T47D (cell line): ENCODE data around the gene ITPR1.

ENCODE experiments used
- DNase-seq, 2 experiments: peaks; one replicate each; pipeline versions ENCODE4 v3.0.0 to v3.0.0-alpha.2; 2011 to 2012; ENCODE audit warnings: low read depth in 1 of 2, low spot score in 1 of 2
- JUND ChIP-seq: IDR thresholded peaks from 2 replicates; pipeline ENCODE4 v1.6.1; 2012; ENCODE audit warnings: low read depth
- in situ Hi-C: cut with HindIII; loops from 2 replicates; pipeline ENCODE4 v1.10.0; 2016; ENCODE audit warnings: low sequenced_read_pairs, low pct_unique_long_range_greater_than_20kb

The ITPR1 gene

DNA sequence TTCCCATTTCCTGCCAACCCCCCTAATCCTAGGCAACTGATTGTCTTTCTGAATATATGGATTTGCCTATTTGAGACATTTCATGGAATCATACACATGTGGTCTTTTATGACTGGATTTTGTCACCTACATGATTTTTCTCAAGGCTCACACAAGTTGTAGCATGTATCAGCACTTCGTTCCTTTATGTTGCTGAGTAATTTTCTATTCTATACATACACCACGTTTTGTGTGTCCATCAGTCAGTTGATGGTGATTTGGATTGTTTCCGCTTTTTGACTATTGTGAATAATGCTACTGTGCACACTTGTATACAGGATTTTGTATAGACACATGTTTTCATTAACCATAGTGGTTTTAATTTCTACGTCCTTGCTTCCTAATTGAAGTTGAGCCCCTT is 203.1 kb downstream of the ITPR1 start:
- no peak for DNase-seq
- TF ChIP-seq JUND = no peak
- in situ Hi-C loops = no loop called here

DNA sequence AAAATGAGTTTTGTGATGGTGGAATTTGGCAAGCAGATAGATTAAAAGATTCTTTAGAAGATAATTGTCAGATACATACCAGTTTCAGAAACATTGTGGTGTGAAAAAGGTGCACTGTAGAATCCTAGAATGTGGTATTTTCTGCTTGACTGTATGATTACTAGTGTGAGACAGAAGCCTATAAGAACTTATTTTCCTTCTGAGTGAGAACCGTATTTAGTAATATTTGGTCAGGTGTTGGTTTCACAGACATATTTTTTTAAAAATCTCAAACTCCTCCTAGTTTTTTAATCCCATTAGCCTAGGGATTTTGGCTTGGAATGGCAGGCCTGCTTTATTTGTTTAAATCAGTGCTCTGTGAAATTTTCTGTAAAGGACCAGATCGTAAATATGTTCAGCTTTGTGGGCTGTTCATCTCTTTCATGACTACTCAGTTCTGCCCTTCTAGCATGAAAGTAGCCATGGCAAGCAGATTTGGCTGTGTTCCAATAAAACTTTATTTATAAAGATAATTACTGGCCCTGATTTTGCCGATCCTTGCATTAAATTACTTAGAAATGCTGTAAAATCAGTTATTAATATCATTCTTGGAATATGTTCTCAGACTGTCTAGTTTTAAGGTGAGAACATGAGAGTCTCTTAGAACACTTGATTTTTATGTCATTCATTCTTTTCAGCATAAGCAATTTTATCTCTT is 205.1 kb downstream of the ITPR1 start:
- TF ChIP-seq JUND = no peak
- no peak for DNase-seq
- in situ Hi-C loops = no loop called here

DNA sequence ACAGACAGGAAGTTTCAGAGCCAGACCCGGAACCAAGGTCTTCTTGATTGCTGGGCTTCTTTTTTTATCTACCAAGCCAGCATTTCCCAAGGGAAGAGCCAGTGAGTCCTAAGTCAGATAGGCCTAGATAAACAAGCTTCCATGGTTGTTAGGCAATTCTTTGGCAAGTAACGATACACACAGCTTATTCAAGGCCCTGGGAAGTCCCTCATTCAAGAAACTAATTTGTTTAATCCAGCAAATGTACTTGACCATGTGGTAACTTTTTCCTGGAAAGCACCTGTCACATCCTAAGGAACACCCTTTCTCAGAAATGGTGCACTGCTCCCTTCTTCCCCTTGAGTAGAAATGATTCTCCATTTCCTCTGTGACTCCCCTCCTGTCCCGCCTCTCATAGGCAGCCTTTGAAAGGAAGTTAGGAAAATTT is 209.9 kb downstream of the ITPR1 start:
- no peak for TF ChIP-seq JUND
- in situ Hi-C loops = no loop called here
- no peak for DNase-seq

DNA sequence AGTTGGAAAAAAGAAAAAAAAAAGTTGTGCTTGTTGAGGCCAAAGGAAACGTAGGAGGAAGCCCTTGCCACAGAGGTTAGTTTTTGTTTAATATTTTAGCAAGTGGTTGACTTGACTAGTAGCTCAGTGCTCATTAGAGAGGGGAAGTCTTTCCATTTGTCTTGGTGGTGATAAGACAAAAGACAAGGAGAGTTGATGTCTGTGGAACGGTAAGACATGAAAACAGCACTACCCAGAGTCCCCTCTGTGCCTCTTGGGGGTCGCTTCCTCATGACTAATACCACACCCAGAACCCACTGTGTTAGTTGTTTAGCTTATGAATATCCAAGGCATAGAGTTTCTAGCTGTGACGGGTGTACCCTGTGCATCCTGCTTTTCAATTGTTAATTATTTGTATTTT is 211.4 kb downstream of the ITPR1 start:
- no peak for DNase-seq

GRCh38 chr3:4707324-4707723 is 214.2 kb downstream of the ITPR1 start:
- in situ Hi-C loops = no loop called here
- no peak for DNase-seq
- no peak for TF ChIP-seq JUND

More for the DNA sequence above, 211.4 kb downstream of the ITPR1 start:
- no peak for TF ChIP-seq JUND
- in situ Hi-C loops = no loop called here

DNA sequence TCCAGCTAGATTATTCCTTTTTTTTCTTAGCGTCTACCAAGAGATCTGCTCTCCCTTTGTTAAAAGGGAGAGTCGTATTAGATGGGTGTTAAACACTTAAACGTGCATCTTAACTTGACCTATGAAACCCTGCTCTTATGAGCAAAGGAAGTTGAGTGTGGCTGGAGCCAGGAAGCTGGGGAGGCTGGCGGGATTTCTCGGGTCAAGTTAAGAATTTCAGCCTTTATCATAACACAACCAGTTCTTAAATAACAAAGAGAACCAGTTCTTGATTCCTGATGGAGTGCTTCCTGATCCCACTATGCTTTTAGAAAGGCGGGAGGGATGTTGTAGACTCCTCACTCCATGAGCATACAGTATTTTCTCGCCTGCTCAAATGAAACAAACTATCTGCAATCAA is 215.1 kb downstream of the ITPR1 start:
- no peak for TF ChIP-seq JUND
- in situ Hi-C loops = no loop called here
- DNase-seq = no peak

DNA sequence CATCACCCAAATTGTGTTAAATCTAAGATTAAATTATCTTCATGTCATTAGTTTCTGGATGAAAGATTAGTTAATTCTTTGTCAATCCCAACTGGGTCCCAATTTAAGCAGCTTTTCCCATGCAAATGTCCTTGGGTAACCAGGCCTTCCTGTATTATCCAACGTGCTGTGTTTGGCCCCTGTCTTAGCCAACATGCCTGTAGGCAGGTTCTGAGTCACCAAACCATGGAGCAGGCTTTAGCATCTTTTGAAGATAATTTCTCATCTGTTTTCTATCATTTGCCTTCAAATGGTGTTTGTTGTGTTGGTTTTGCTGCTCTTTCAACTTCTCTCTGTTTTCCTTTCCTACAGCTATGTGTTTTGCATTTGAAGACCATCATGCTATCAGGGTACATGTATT is 216.2 kb downstream of the ITPR1 start:
- TF ChIP-seq JUND = no peak
- in situ Hi-C loops = no loop called here
- DNase-seq = peak in 1 of 2 experiments; percentile 45

DNA sequence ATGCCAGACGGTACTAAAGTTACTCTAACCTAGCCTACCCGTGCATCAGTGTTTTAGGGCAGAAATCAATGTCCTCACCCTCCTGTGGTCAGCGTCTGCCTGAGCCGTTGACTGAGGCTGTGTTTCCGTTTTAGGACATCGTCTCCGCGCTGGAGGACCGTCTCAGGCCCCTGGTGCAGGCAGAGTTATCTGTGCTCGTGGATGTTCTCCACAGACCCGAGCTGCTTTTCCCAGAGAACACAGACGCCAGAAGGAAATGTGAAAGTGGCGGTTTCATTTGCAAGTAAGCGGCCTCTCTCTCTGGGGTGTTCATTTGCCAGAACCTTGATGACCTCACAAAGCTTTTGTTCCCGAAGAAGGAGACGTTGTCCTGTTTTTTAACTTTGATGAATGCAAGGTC is 217.0 kb downstream of the ITPR1 start:
- no peak for TF ChIP-seq JUND
- no peak for DNase-seq
- in situ Hi-C loops = no loop called here

GRCh38 chr3:4711680-4711992 is 218.5 kb downstream of the ITPR1 start:
- DNase-seq = no peak
- in situ Hi-C loops = no loop called here
- TF ChIP-seq JUND = no peak

GRCh38 chr3:4712109-4712508 is 219.0 kb downstream of the ITPR1 start:
- no peak; the same call in 1 of the 2 replicates for TF ChIP-seq JUND
- in situ Hi-C loops = no loop called here
- peak in 1 of 2 experiments; percentile 97 for DNase-seq

DNA sequence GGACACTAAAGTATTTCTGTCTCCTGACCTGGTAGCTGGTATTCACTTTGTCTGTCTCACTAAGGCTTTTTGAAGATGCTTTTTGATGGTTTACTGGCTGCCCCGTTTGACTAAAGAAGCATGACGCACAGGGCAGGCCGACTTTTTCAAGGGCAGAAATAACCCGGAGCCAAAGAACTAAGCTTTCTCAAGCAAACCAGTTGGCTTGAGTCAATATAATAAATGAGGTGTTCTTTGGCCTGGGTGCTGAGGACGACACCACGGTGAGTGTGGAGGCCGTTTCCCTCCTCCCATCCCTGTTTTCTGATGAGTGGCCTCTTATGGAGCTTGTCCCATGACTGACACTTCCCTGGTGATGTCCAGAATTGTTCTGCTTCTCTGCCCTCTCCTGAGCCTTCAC is 220.9 kb downstream of the ITPR1 start:
- in situ Hi-C loops = no loop called here
- peak; percentile 76; the same call in 1 of the 2 replicates for TF ChIP-seq JUND
- peak in 1 of 2 experiments; percentile 98 for DNase-seq

- DNase-seq = no peak
- TF ChIP-seq JUND = no peak
- in situ Hi-C loops = no loop called here
These were observed 223.1 kb downstream of the ITPR1 start for GRCh38 chr3:4716266-4716665.

- in situ Hi-C loops = no loop called here
- DNase-seq = peak in 1 of 2 experiments; percentile 74
- TF ChIP-seq JUND = no peak
These were observed 223.7 kb downstream of the ITPR1 start for GRCh38 chr3:4716706-4717362.

- no peak; the same call in 1 of the 2 replicates for TF ChIP-seq JUND
- in situ Hi-C loops = no loop called here
- peak in 1 of 2 experiments; percentile 96 for DNase-seq
These were observed 224.2 kb downstream of the ITPR1 start for GRCh38 chr3:4717363-4717740.
